Astrocyte (in vitro differentiated cells and primary cell): Measurements from ENCODE around the gene LYRM4. TPM values are rescaled to one million over a fixed set of nuclear protein-coding genes. Genes with fewer than 3 reads are reported as not detected.
A peak's percentile ranks its signal among the peaks of the same experiment; 100 is the strongest.

Source experiments
- DNase-seq: peaks from one replicate; pipeline ENCODE4 v3.0.0-alpha.2; 2010; ENCODE audit warnings: low read depth
- FAIRE-seq: peaks from 2 replicates; lab custom pipeline; 2011; peaks lifted over from hg19 to GRCh38; lab: Jason Lieb, UNC
- H2AFZ ChIP-seq: 2 replicates; pipeline ENCODE4 v1.6.0; 2012; ENCODE audit warnings: low read depth, low read length, inconsistent platforms
- H3K27ac ChIP-seq: 2 replicates; pipeline ENCODE4 v1.5.1; 2011; ENCODE audit warnings: low read depth, low read length, inconsistent platforms
- H3K27me3 ChIP-seq: 2 replicates; pipeline ENCODE4 v1.6.0; 2011; ENCODE audit warnings: low read length, inconsistent platforms; ENCODE audit not compliant: insufficient read depth
- H3K36me3 ChIP-seq: 2 replicates; pipeline ENCODE4 v1.5.1; 2011; ENCODE audit warnings: low read length, inconsistent platforms; ENCODE audit not compliant: insufficient read depth
- H3K4me1 ChIP-seq: 2 replicates; pipeline ENCODE4 v1.5.1; 2011; ENCODE audit warnings: low read length, inconsistent platforms; ENCODE audit not compliant: insufficient read depth
- H3K4me2 ChIP-seq: 2 replicates; pipeline ENCODE4 v1.6.0; 2012; ENCODE audit warnings: low read length, inconsistent platforms
- H3K4me3 ChIP-seq: 2 replicates; pipeline ENCODE4 v1.5.1; 2011; ENCODE audit warnings: low read depth, mild to moderate bottlenecking, low read length, inconsistent platforms; ENCODE audit not compliant: insufficient read depth
- H3K79me2 ChIP-seq: 2 replicates; pipeline ENCODE4 v1.6.0; 2012; ENCODE audit warnings: mild to moderate bottlenecking, low read length, inconsistent platforms; ENCODE audit not compliant: insufficient read depth
- H3K9ac ChIP-seq: 2 replicates; pipeline ENCODE4 v1.6.0; 2012; ENCODE audit warnings: mild to moderate bottlenecking, low read length, inconsistent platforms
- H3K9me3 ChIP-seq: 2 replicates; pipeline ENCODE4 v1.5.1; 2012; ENCODE audit warnings: low read depth, mild to moderate bottlenecking, low read length, inconsistent platforms; ENCODE audit not compliant: insufficient read depth
- H4K20me1 ChIP-seq: 2 replicates; pipeline ENCODE4 v1.6.0; 2012; ENCODE audit warnings: low read length, inconsistent platforms; ENCODE audit not compliant: insufficient read depth
- H3K27ac Mint-ChIP-seq: one replicate; pipeline ENCODE4 v1.8.0; 2021; ENCODE audit warnings: mild to moderate bottlenecking, mixed read lengths; ENCODE audit not compliant: unreplicated experiment
- H3K27me3 Mint-ChIP-seq: one replicate; pipeline ENCODE4 v1.8.0; 2021; ENCODE audit warnings: low read depth, mixed read lengths; ENCODE audit not compliant: unreplicated experiment
- H3K36me3 Mint-ChIP-seq: one replicate; pipeline ENCODE4 v1.8.0; 2021; ENCODE audit warnings: low read depth, mixed read lengths; ENCODE audit not compliant: unreplicated experiment
- H3K4me1 Mint-ChIP-seq: one replicate; pipeline ENCODE4 v1.8.0; 2021; ENCODE audit warnings: low read depth, mixed read lengths; ENCODE audit not compliant: unreplicated experiment
- H3K4me3 Mint-ChIP-seq: one replicate; pipeline ENCODE4 v1.8.0; 2021; ENCODE audit warnings: mild to moderate bottlenecking, moderate library complexity, mixed read lengths; ENCODE audit not compliant: unreplicated experiment
- H3K9me3 Mint-ChIP-seq: one replicate; pipeline ENCODE4 v1.8.0; 2021; ENCODE audit warnings: mild to moderate bottlenecking, mixed read lengths; ENCODE audit not compliant: unreplicated experiment
- EZH2 ChIP-seq: IDR thresholded peaks from 2 replicates; pipeline ENCODE4 v1.6.1; 2012; ENCODE audit warnings: mild to moderate bottlenecking, low read length, inconsistent platforms; ENCODE audit not compliant: insufficient read depth
- total RNA-seq: library from RNA; stranded (reverse); gene quantifications from 2 replicates; pipeline ENCODE4 v1.2.1, GENCODE V29; 2021
- TF ChIP-seq, protein P1 (sequence below): IDR thresholded peaks from 2 replicates; pipeline ENCODE4 v1.5.1; 2011; ENCODE audit warnings: low read depth, mild to moderate bottlenecking, inconsistent platforms, low read length, moderate library complexity; ENCODE audit not compliant: insufficient read depth

The LYRM4 gene
- total RNA-seq, 1 donor from 2014 or later = 39.1 TPM

DNA sequence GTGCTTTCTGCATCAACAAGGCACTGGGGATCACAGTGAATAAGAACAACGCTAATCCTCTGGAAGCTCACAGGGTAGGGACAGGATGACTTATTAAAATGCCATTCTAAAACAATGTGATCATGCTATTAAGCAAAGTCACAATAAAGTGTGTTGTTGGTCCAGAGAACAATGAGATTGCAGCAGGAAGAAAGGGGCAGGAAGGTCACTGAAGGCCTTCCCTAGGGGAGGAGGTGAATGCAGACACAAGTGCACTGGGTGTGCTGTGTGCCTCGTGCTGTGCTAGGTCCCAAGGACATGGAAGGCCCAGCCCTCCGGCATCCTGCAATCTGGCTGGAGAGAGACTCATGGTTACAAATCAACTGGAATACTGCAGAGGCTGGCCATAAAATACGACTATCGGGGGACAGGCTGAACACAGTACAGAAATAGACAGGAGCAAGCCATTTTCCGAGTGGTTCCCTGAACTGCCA is 55.7 kb downstream of the LYRM4 start:
- Histone ChIP-seq H3K27ac (no peak overlapping the region), H3K4me3 (no peak overlapping the region), H4K20me1 (no peaks in the 10 kb centered on the region), H3K9ac (no peak overlapping the region), H3K27me3 (no peaks in the 10 kb centered on the region), H3K36me3 (no peaks in the 10 kb centered on the region), H3K79me2 (peaks cover 3% of the 10 kb centered on the region), H3K4me1 (peaks cover 12% of the 10 kb centered on the region), H3K4me2 (no peak overlapping the region), H3K9me3 (no peaks in the 10 kb centered on the region), H2AFZ (no peak overlapping the region)
- H3K36me3 Mint-ChIP-seq = peaks cover 2% of the 10 kb centered on the region
- DNase-seq = no peak
- no peak for TF ChIP-seq EZH2
- TF ChIP-seq, protein P1, sequence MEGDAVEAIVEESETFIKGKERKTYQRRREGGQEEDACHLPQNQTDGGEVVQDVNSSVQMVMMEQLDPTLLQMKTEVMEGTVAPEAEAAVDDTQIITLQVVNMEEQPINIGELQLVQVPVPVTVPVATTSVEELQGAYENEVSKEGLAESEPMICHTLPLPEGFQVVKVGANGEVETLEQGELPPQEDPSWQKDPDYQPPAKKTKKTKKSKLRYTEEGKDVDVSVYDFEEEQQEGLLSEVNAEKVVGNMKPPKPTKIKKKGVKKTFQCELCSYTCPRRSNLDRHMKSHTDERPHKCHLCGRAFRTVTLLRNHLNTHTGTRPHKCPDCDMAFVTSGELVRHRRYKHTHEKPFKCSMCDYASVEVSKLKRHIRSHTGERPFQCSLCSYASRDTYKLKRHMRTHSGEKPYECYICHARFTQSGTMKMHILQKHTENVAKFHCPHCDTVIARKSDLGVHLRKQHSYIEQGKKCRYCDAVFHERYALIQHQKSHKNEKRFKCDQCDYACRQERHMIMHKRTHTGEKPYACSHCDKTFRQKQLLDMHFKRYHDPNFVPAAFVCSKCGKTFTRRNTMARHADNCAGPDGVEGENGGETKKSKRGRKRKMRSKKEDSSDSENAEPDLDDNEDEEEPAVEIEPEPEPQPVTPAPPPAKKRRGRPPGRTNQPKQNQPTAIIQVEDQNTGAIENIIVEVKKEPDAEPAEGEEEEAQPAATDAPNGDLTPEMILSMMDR = no peak
- no peak for FAIRE-seq
- no peak overlapping the region for H3K4me3 Mint-ChIP-seq
- no peaks in the 10 kb centered on the region for H3K9me3 Mint-ChIP-seq
- no peaks in the 10 kb centered on the region for H3K27me3 Mint-ChIP-seq
- peaks cover 35% of the 10 kb centered on the region for H3K4me1 Mint-ChIP-seq
- H3K27ac Mint-ChIP-seq = peak overlapping the region; percentile 16

DNA sequence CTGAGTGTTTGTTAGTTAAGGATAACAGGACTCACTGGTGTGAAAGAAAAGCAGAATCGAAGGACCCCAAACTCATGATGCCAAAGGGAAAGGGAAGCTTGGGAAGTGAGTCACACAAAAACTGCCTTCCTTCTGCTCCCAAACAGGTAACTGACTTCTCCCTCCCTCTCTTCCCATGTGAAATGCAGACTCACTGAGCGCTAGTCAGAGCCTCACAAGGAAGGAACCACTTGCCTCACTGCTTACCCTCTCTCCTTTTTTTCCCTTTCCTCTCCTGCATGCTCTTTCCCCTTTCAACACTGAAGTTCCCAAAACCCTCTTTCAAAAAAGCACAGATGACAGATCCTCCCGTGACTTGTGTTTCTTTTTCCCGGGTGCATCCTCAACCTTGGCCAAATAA is 56.4 kb downstream of the LYRM4 start:
- no peak overlapping the region for H3K4me3 ChIP-seq
- DNase-seq (no peak), FAIRE-seq (no peak)
- no peak overlapping the region for H3K4me2 ChIP-seq
- H3K36me3 Mint-ChIP-seq = peaks cover 2% of the 10 kb centered on the region
- H3K79me2 ChIP-seq = peaks cover 3% of the 10 kb centered on the region
- H2AFZ ChIP-seq = no peak overlapping the region
- no peaks in the 10 kb centered on the region for H3K27me3 ChIP-seq
- H3K9me3 ChIP-seq = no peaks in the 10 kb centered on the region
- H3K27ac Mint-ChIP-seq = no peak overlapping the region
- peak overlapping the region; percentile 8 for H3K4me3 Mint-ChIP-seq
- no peak overlapping the region for H3K27ac ChIP-seq
- peaks cover 1% of the 10 kb centered on the region for H3K36me3 ChIP-seq
- no peaks in the 10 kb centered on the region for H4K20me1 ChIP-seq
- no peaks in the 10 kb centered on the region for H3K27me3 Mint-ChIP-seq
- H3K9ac ChIP-seq = no peak overlapping the region
- H3K4me1 ChIP-seq = peaks cover 12% of the 10 kb centered on the region
- peaks cover 35% of the 10 kb centered on the region for H3K4me1 Mint-ChIP-seq
- TF ChIP-seq EZH2 = no peak
- TF ChIP-seq, protein P1 = no peak
- H3K9me3 Mint-ChIP-seq = no peaks in the 10 kb centered on the region

DNA sequence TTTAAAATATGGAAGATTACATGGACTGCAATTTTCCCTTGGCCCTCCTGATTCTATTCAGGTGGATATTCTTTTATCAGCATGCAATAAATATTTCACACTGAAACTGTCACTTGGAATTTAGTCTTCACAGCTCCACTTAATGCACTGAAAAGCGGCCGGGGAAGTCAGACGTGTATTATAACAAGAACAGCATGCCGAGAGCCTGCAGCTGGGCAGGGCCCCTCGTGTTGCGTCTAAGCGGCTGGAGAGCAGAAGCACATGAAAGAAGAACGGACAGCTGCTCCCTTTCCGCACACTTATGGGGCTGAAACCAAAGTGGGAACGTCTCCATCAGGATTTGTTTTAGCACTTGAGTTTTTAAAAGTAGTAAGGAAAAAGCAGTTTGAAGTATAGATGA is 57.2 kb downstream of the LYRM4 start:
- Histone ChIP-seq H4K20me1 (no peaks in the 10 kb centered on the region), H3K9ac (no peak overlapping the region), H3K4me2 (no peak overlapping the region), H3K9me3 (no peaks in the 10 kb centered on the region), H3K27ac (no peak overlapping the region), H3K4me1 (peaks cover 12% of the 10 kb centered on the region), H3K27me3 (no peaks in the 10 kb centered on the region), H3K36me3 (peaks cover 3% of the 10 kb centered on the region), H3K79me2 (peaks cover 3% of the 10 kb centered on the region), H2AFZ (no peak overlapping the region), H3K4me3 (no peak overlapping the region)
- no peak for DNase-seq
- FAIRE-seq = no peak
- Mint-ChIP-seq H3K27me3 (no peaks in the 10 kb centered on the region), H3K27ac (no peak overlapping the region), H3K4me3 (no peak overlapping the region), H3K36me3 (peaks cover 2% of the 10 kb centered on the region), H3K4me1 (peaks cover 35% of the 10 kb centered on the region), H3K9me3 (no peaks in the 10 kb centered on the region)
- TF ChIP-seq EZH2 = no peak
- TF ChIP-seq, protein P1 = no peak
